BE2C (cell line): ENCODE data around the gene TUB.

Source experiments
- DNase-seq: peaks from one replicate; pipeline ENCODE4 v3.0.0-alpha.2; 2020
- H3K27me3 ChIP-seq: fragments of 250-450 bp; sonication (Bioruptor Pico); 2 replicates; pipeline ENCODE4 v1.5.1; 2020; ENCODE audit warnings: mild to moderate bottlenecking
- H3K36me3 ChIP-seq: fragments of 250-450 bp; sonication (Bioruptor Pico); 2 replicates; pipeline ENCODE4 v1.5.1; 2020; ENCODE audit warnings: mild to moderate bottlenecking
- H3K4me1 ChIP-seq: fragments of 250-450 bp; sonication (Bioruptor Pico); 2 replicates; pipeline ENCODE4 v1.5.1; 2020
- H3K4me3 ChIP-seq: 2 replicates; pipeline ENCODE4 v1.5.1; 2011; ENCODE audit warnings: low read depth, low read length
- H3K9me3 ChIP-seq: fragments of 250-450 bp; sonication (Bioruptor Pico); 2 replicates; pipeline ENCODE4 v1.5.1; 2020
- TF ChIP-seq, protein P1 (sequence below): IDR thresholded peaks from 2 replicates; pipeline ENCODE4 v1.5.1; 2012; ENCODE audit warnings: mild to moderate bottlenecking, low read depth, low read length

TUB gene

GRCh38 chr11:8111636-8112035 lies 30.6 kb downstream of the TUB start:
- peaks cover 5% of the 10 kb centered on the region; the same call in 1 of the 2 replicates for H3K36me3 ChIP-seq
- H3K9me3 ChIP-seq: no peaks in the 10 kb centered on the region
- no peak for DNase-seq
- TF ChIP-seq, protein P1, sequence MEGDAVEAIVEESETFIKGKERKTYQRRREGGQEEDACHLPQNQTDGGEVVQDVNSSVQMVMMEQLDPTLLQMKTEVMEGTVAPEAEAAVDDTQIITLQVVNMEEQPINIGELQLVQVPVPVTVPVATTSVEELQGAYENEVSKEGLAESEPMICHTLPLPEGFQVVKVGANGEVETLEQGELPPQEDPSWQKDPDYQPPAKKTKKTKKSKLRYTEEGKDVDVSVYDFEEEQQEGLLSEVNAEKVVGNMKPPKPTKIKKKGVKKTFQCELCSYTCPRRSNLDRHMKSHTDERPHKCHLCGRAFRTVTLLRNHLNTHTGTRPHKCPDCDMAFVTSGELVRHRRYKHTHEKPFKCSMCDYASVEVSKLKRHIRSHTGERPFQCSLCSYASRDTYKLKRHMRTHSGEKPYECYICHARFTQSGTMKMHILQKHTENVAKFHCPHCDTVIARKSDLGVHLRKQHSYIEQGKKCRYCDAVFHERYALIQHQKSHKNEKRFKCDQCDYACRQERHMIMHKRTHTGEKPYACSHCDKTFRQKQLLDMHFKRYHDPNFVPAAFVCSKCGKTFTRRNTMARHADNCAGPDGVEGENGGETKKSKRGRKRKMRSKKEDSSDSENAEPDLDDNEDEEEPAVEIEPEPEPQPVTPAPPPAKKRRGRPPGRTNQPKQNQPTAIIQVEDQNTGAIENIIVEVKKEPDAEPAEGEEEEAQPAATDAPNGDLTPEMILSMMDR: no peak
- H3K4me1 ChIP-seq: no peaks in the 10 kb centered on the region
- H3K4me3 ChIP-seq: no peak overlapping the region
- no peaks in the 10 kb centered on the region for H3K27me3 ChIP-seq

DNA sequence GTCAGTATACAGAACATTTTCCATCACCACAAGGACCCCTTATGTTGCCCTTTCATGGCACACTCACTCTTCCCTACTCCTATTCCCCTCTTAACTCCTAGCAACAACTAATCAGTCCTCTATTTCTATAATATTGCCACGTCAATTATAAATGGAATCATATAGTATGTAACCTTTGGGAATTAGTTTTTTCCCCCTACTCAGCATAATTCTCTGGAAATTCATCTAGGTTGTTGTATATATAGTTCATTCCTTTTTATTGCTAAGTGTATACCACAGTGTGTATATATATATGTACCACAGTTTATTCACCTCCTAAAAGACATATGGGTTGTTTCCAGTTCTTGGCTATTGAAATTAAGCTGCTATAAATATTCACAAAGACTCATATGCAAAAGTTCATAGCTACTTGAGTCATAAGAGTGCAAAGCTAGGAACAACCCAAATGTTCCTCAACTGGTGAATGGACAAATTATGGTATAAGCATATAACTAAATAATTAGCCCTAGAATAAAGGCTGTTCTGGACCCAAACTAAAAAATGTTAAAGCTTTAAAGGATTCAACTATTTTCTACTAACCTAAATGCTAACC lies 41.3 kb downstream of the TUB start:
- no peak for DNase-seq
- TF ChIP-seq, protein P1: no peak
- Histone ChIP-seq H3K9me3 (no peaks in the 10 kb centered on the region), H3K36me3 (no peaks in the 10 kb centered on the region), H3K4me1 (no peaks in the 10 kb centered on the region), H3K4me3 (no peak overlapping the region), H3K27me3 (no peaks in the 10 kb centered on the region)

DNA sequence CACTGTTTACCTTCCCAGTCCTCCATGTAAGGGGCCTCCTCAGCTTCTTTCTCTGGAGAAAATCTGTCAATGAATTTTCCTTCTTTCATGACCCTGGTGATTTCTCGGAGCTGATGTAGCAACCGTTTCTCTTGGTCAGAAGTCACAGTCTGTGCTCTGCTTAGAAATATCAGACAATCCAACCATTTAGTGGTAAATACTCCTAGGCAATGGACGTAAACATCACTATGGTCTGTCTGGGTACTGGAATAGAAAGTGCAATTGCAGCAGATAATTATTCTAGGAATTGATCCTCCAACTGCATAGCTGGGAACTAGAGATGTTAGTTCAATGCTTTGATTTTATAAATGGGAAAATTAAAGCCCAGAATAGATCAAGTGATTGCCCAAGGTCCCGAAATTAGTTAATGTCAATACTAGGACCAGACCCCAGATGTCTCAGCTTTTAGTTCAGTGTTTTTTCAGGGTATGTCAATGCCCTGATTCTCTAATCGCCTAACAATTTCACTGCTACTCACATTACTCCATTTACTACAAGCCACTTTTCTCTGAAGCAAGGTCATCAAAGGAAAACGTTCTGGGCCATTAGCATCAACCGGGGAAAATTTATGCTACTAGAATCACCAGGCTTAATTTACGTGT lies 45.8 kb downstream of the TUB start:
- Histone ChIP-seq H3K4me1 (no peaks in the 10 kb centered on the region), H3K36me3 (no peaks in the 10 kb centered on the region), H3K9me3 (no peaks in the 10 kb centered on the region), H3K4me3 (no peak overlapping the region), H3K27me3 (no peaks in the 10 kb centered on the region)
- no peak for DNase-seq
- TF ChIP-seq, protein P1: no peak

- no peaks in the 10 kb centered on the region for H3K4me1 ChIP-seq
- H3K4me3 ChIP-seq: no peak overlapping the region
- H3K9me3 ChIP-seq: no peaks in the 10 kb centered on the region
- DNase-seq: no peak
- H3K36me3 ChIP-seq: no peaks in the 10 kb centered on the region
- H3K27me3 ChIP-seq: no peaks in the 10 kb centered on the region
- TF ChIP-seq, protein P1: no peak
These were observed 46.4 kb downstream of the TUB start for GRCh38 chr11:8127447-8127846.

DNA sequence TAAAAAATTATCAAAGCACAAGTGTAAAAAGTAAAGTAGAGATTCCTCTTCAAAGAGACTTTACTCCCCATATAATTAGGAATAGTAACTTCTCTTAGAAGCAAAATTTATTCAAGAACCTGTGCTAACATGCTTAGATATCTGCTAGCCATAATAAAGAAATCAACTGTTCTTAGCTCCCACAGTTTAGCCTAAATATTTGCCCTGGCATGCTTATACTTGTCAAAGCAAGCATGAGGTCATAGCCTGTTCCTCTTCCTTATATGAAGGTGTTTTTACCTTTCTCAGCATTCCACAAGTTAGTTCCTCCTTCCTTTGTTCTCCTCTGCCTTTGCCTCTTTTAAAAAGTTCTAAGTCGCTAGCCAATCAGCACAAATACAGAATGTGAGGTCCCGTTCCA lies 57.5 kb downstream of the TUB start:
- H3K36me3 ChIP-seq: no peaks in the 10 kb centered on the region
- no peak overlapping the region for H3K4me3 ChIP-seq
- H3K4me1 ChIP-seq: no peaks in the 10 kb centered on the region
- DNase-seq: no peak
- no peaks in the 10 kb centered on the region for H3K9me3 ChIP-seq
- TF ChIP-seq, protein P1: no peak
- H3K27me3 ChIP-seq: no peaks in the 10 kb centered on the region

GRCh38 chr11:8149726-8150125 lies 68.7 kb downstream of the TUB start:
- H3K27me3 ChIP-seq: no peaks in the 10 kb centered on the region
- no peak for DNase-seq
- H3K4me3 ChIP-seq: no peak overlapping the region
- H3K9me3 ChIP-seq: no peaks in the 10 kb centered on the region
- no peaks in the 10 kb centered on the region for H3K36me3 ChIP-seq
- no peaks in the 10 kb centered on the region for H3K4me1 ChIP-seq
- TF ChIP-seq, protein P1: no peak
